PC-3 (cell line): ENCODE results near the gene FAM83F. TPM values are rescaled to one million over a fixed set of nuclear protein-coding genes. Genes with fewer than 3 reads are reported as not detected.

Experiments used
- ATAC-seq: fragments of 200-7000 bp; cut with Tn5 transposase; 2 replicates; pipeline ENCODE4 v1.9.1; 2020; ENCODE audit warnings: mild to moderate bottlenecking, moderate library complexity
- BruUV-seq: library from RNA; stranded (reverse); fragments of 400-500 nt; replicated peaks from 2 replicates; lab custom pipeline; 2021; lab: Mats Ljungman, UMichigan
- CTCF ChIA-PET: fragments of 300-600 bp; sonication (Branson Sonifier 250); formaldehyde crosslinking; loops from one replicate; lab custom pipeline; 2022; ENCODE audit warnings: antibody characterized with exemption; lab: Charles Lee
- POLR2A ChIA-PET: fragments of 300-600 bp; sonication (Branson Sonifier 250); formaldehyde crosslinking; loops from one replicate; lab custom pipeline; 2022; ENCODE audit warnings: antibody characterized with exemption; ENCODE audit not compliant: unreplicated experiment; lab: Charles Lee
- DNase-seq: peaks from one replicate; pipeline ENCODE4 v3.0.0-alpha.2; 2015
- H2AFZ ChIP-seq: fragments of 300-600 bp; sonication (generic); 2 replicates; pipeline ENCODE4 v1.6.0; 2016; ENCODE audit warnings: antibody characterized with exemption, low read length
- H3F3A ChIP-seq: fragments of 300-600 bp; sonication (generic); one replicate; pipeline ENCODE4 v1.6.0; 2017; ENCODE audit warnings: antibody characterized with exemption, low read length, control low read depth, mild to moderate bottlenecking; ENCODE audit not compliant: unreplicated experiment
- H3K27ac ChIP-seq: fragments of 300-600 bp; sonication (generic); 2 replicates; pipeline ENCODE4 v1.5.1; 2016; ENCODE audit warnings: mild to moderate bottlenecking, low read length
- H3K27me3 ChIP-seq: fragments of 300-600 bp; sonication (generic); 2 replicates; pipeline ENCODE4 v1.6.1; 2016; ENCODE audit warnings: low read length, mixed read lengths
- H3K36me3 ChIP-seq: fragments of 300-600 bp; sonication (generic); 2 replicates; pipeline ENCODE4 v1.6.1; 2016; ENCODE audit warnings: low read depth, mixed run types, low read length, mixed read lengths
- H3K4me1 ChIP-seq: fragments of 300-600 bp; sonication (generic); 2 replicates; pipeline ENCODE4 v1.5.1; 2016; ENCODE audit warnings: low read length; ENCODE audit not compliant: insufficient read depth
- H3K4me2 ChIP-seq: fragments of 300-600 bp; sonication (generic); 2 replicates; pipeline ENCODE4 v1.6.0; 2016; ENCODE audit warnings: low read length
- H3K4me3 ChIP-seq: fragments of 300-600 bp; sonication (generic); 2 replicates; pipeline ENCODE4 v1.5.1; 2016; ENCODE audit warnings: mild to moderate bottlenecking, low read length, mixed read lengths
- H3K79me2 ChIP-seq: fragments of 300-600 bp; sonication (generic); 2 replicates; pipeline ENCODE4 v1.6.1; 2017; ENCODE audit warnings: low read length, mixed read lengths
- H3K9ac ChIP-seq: fragments of 300-600 bp; sonication (generic); 2 replicates; pipeline ENCODE4 v1.6.0; 2016; ENCODE audit warnings: mild to moderate bottlenecking, low read length
- H3K9me2 ChIP-seq: fragments of 300-600 bp; sonication (generic); replicated peaks from 2 replicates; pipeline ENCODE4 v1.6.1; 2016; ENCODE audit warnings: mixed run types, low read length, mixed read lengths
- H3K9me3 ChIP-seq: fragments of 300-600 bp; sonication (generic); 2 replicates; pipeline ENCODE4 v1.6.1; 2016; ENCODE audit warnings: low read length, mixed read lengths
- H4K20me1 ChIP-seq: fragments of 300-600 bp; sonication (generic); 2 replicates; pipeline ENCODE4 v1.6.1; 2016; ENCODE audit warnings: low read length, mixed read lengths
- EZH2 ChIP-seq: fragments of 300-600 bp; sonication (generic); IDR thresholded peaks from one replicate; pipeline ENCODE4 v1.6.1; 2017; ENCODE audit warnings: antibody characterized with exemption, mild to moderate bottlenecking, low read length; ENCODE audit not compliant: unreplicated experiment
- EZH2phosphoT487 ChIP-seq: fragments of 300-600 bp; sonication (generic); IDR thresholded peaks from 2 replicates; pipeline ENCODE4 v1.6.1; 2018; ENCODE audit warnings: mild to moderate bottlenecking, antibody characterized with exemption, low read length, borderline replicate concordance
- intact Hi-C: fragments of 100-400 bp; cut with micrococcal nuclease; formaldehyde crosslinking; loops from 2 replicates; pipeline ENCODE4 v1.9.0; 2023
- total RNA-seq: library from RNA; depleted of rRNA; stranded (reverse); fragments of >200 nt; gene quantifications from 2 replicates; pipeline ENCODE4 v1.2.3, GENCODE V29; 2014
- TF ChIP-seq, protein P1 (sequence below): fragments of 300-600 bp; sonication (generic); conservative IDR thresholded peaks from 2 replicates; pipeline ENCODE4 v1.5.1; 2017; ENCODE audit warnings: antibody characterized with exemption, low read depth, mild to moderate bottlenecking, low read length

The FAM83F gene
- total RNA-seq, 1 experiment from 2014 or later, result 5.5 TPM

DNA sequence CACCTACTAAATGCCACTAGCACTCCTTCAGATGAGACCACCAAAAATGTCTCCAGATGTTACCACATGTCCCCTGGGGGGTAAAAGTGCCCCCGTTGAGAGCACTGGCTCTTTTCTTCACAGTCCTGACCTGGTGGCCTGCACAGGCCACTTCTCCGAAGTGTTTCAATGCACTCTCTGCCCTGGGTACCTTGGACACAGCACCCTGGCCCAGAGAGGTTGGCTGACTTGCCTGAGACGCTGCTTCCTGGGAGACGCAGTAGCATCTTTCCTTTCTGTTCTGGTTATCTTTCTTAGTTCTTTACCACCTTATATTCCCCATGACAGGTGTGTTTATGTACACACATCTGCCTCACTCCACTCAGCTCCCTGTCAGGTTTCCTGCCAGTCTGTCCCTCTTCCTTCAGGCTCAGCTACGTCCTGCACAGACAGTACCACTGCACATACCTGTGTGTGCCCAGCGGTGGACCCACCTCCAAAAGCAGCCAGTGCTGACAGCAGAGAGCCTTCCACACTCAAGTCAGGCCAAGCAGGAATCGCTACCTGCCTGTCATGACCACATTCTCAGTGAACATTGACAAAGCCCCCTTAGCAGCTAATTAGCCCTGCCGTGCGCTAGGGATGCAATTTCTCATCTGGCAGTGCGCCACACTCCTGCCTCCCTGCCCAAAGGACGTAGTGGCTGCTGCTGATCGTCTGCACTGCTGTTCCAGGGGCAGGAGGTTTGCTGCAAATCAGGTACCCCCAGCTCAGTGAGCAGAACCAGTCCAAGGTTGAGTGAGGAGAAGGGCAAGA is 39.0 kb downstream of the FAM83F start:
- TF ChIP-seq EZH2, result no peak
- TF ChIP-seq, protein P1, sequence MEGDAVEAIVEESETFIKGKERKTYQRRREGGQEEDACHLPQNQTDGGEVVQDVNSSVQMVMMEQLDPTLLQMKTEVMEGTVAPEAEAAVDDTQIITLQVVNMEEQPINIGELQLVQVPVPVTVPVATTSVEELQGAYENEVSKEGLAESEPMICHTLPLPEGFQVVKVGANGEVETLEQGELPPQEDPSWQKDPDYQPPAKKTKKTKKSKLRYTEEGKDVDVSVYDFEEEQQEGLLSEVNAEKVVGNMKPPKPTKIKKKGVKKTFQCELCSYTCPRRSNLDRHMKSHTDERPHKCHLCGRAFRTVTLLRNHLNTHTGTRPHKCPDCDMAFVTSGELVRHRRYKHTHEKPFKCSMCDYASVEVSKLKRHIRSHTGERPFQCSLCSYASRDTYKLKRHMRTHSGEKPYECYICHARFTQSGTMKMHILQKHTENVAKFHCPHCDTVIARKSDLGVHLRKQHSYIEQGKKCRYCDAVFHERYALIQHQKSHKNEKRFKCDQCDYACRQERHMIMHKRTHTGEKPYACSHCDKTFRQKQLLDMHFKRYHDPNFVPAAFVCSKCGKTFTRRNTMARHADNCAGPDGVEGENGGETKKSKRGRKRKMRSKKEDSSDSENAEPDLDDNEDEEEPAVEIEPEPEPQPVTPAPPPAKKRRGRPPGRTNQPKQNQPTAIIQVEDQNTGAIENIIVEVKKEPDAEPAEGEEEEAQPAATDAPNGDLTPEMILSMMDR, result no peak
- TF ChIP-seq EZH2phosphoT487, result no peak
- H3K27ac ChIP-seq, result no peak overlapping the region
- H3F3A ChIP-seq, result no peaks in the 10 kb centered on the region
- no peak overlapping the region for H3K4me3 ChIP-seq
- H4K20me1 ChIP-seq, result no peaks in the 10 kb centered on the region
- H3K9me3 ChIP-seq, result no peaks in the 10 kb centered on the region
- DNase-seq (no peak), ATAC-seq (no peak)
- ChIA-PET POLR2A (no interaction called here), CTCF (no interaction called here)
- no peak overlapping the region for H3K9ac ChIP-seq
- no peaks in the 10 kb centered on the region for H3K4me1 ChIP-seq
- H3K4me2 ChIP-seq, result no peak overlapping the region
- BruUV-seq, result no TSS peak
- H3K79me2 ChIP-seq, result no peaks in the 10 kb centered on the region
- no peak overlapping the region for H2AFZ ChIP-seq
- intact Hi-C loops, result no loop called here
- H3K27me3 ChIP-seq, result no peaks in the 10 kb centered on the region
- H3K9me2 ChIP-seq, result no peaks in the 10 kb centered on the region
- H3K36me3 ChIP-seq, result no peaks in the 10 kb centered on the region; the same call in 1 of the 2 replicates

DNA sequence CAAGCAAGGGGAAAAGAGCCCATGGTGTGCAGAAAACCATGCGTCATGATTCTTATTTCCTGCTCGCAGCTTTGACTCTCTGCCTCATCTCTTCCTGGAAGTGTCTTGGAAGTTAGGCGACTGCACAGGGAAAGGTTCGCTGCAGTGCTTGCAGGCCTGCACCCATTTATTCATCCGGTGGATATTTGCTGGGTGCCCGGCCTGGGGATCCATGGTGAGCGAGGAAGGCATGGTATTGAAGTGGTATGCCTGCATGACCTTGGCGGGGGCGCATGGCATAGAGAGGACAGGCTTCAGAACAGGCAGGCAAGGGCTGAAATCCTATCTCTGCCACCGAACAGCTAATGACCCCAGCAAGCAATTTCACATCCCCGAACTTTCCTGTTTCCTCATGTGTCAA is 40.6 kb downstream of the FAM83F start:
- BruUV-seq, result no TSS peak
- Histone ChIP-seq H2AFZ (no peak overlapping the region), H3K27me3 (no peaks in the 10 kb centered on the region), H3K4me3 (no peak overlapping the region), H3K27ac (no peak overlapping the region), H3K9me2 (no peaks in the 10 kb centered on the region), H3K4me2 (no peak overlapping the region), H3F3A (no peaks in the 10 kb centered on the region), H3K9ac (no peak overlapping the region), H3K4me1 (no peaks in the 10 kb centered on the region; the same call in 1 of the 2 replicates), H3K36me3 (no peaks in the 10 kb centered on the region; the same call in 1 of the 2 replicates), H4K20me1 (no peaks in the 10 kb centered on the region), H3K9me3 (no peaks in the 10 kb centered on the region), H3K79me2 (no peaks in the 10 kb centered on the region)
- no peak for ATAC-seq
- TF ChIP-seq EZH2 (no peak), EZH2phosphoT487 (no peak)
- TF ChIP-seq, protein P1, result no peak
- ChIA-PET POLR2A (no interaction called here), CTCF (interaction anchor here (0.6 kb wide), 1 partner anchor 29 kb away, joined by 4 read pairs; no protein-coding TSS in a partner anchor)
- no peak for DNase-seq
- intact Hi-C loops, result no loop called here

DNA sequence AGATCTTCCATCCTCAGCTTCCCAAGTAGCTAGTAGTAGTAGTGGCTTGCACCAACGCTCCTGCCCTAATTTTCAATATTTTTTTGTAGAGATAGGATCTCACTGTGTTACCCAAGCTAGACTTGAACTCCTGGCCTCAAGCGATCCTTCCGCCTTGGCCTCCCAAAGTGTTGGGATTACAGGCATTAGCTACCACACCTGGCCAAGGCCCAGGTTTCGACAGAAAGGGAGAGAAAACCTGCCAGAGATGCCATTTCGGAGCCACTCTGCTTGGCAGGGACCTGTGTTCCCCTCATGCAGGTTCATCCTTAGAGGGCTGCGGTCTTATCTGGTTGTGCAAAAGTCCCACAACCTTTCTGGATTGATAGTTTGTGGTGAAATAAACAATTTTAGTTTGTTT is 41.4 kb downstream of the FAM83F start:
- H3K9ac ChIP-seq, result no peak overlapping the region
- H2AFZ ChIP-seq, result no peak overlapping the region
- ChIA-PET POLR2A (no interaction called here), CTCF (interaction anchor here (0.6 to 1.0 kb wide), 2 partner anchors 11 to 540 kb away, joined by 4 read pairs; no protein-coding TSS in a partner anchor)
- H3K79me2 ChIP-seq, result no peaks in the 10 kb centered on the region
- H3F3A ChIP-seq, result no peaks in the 10 kb centered on the region
- H3K36me3 ChIP-seq, result no peaks in the 10 kb centered on the region; the same call in 1 of the 2 replicates
- H3K4me1 ChIP-seq, result peaks cover 8% of the 10 kb centered on the region
- BruUV-seq, result no TSS peak
- no peaks in the 10 kb centered on the region for H3K9me3 ChIP-seq
- H3K27ac ChIP-seq, result no peak overlapping the region
- ATAC-seq (no peak), DNase-seq (no peak)
- H3K9me2 ChIP-seq, result no peaks in the 10 kb centered on the region
- intact Hi-C loops, result no loop called here
- TF ChIP-seq EZH2phosphoT487 (no peak), EZH2 (no peak)
- TF ChIP-seq, protein P1, result no peak
- H3K4me2 ChIP-seq, result no peak overlapping the region
- no peak overlapping the region for H3K4me3 ChIP-seq
- H3K27me3 ChIP-seq, result no peaks in the 10 kb centered on the region
- no peaks in the 10 kb centered on the region for H4K20me1 ChIP-seq
